Lung (tissue), 12 donors: ENCODE results near the gene LAMA3. TPM values are rescaled to one million over a fixed set of nuclear protein-coding genes. Genes with fewer than 3 reads are reported as not detected.

ENCODE experiments used
- ATAC-seq: fragments of 200-7000 bp; cut with Tn5 transposase; one replicate; pipeline ENCODE4 v1.9.1; 2020; ENCODE audit warnings: moderate number of reproducible peaks; ENCODE audit not compliant: insufficient read depth, low FRiP score
- DNase-seq, 3 donors: peaks; one replicate each; pipeline ENCODE4 v3.0.0-alpha.2; 2013 to 2017
- H3K27ac ChIP-seq, 2 donors: one replicate each; pipeline ENCODE4 v1.5.1; 2013; ENCODE audit warnings: mild to moderate bottlenecking in 2 of 2, moderate library complexity in 2 of 2, control low read depth in 1 of 2, inconsistent platforms in 1 of 2, low read depth in 1 of 2, low read length in 1 of 2
- H3K27me3 ChIP-seq, 3 donors: one replicate each; pipeline ENCODE4 v1.5.1; 2013; ENCODE audit warnings: low read length in 2 of 3; ENCODE audit not compliant: control insufficient read depth in 3 of 3, insufficient read depth in 3 of 3
- H3K36me3 ChIP-seq, 4 donors: one replicate each; pipeline ENCODE4 v1.5.1; 2013; ENCODE audit warnings: low read length in 4 of 4, mild to moderate bottlenecking in 1 of 4, moderate library complexity in 1 of 4; ENCODE audit not compliant: control insufficient read depth in 4 of 4, insufficient read depth in 4 of 4
- H3K4me1 ChIP-seq, 5 donors: one replicate each; pipeline ENCODE4 v1.5.1; 2013; ENCODE audit warnings: low read length in 5 of 5, mild to moderate bottlenecking in 2 of 5, moderate library complexity in 1 of 5; ENCODE audit not compliant: control insufficient read depth in 5 of 5, insufficient read depth in 5 of 5
- H3K4me3 ChIP-seq: one replicate; pipeline ENCODE4 v1.5.1; 2013; ENCODE audit warnings: mild to moderate bottlenecking, control low read depth, moderate library complexity
- H3K9ac ChIP-seq, 2 donors: one replicate each; pipeline ENCODE4 v1.5.1; 2013; ENCODE audit warnings: low read length in 2 of 2, control low read depth in 1 of 2; ENCODE audit not compliant: insufficient read depth in 1 of 2
- H3K9me3 ChIP-seq, 4 donors: one replicate each; pipeline ENCODE4 v1.5.1; 2013; ENCODE audit warnings: low read length in 3 of 4, mild to moderate bottlenecking in 1 of 4, moderate library complexity in 1 of 4; ENCODE audit not compliant: control insufficient read depth in 4 of 4, insufficient read depth in 3 of 4
- CTCF ChIP-seq: IDR thresholded peaks from 2 replicates; pipeline ENCODE4 v1.5.1; 2012; ENCODE audit warnings: mild to moderate bottlenecking; ENCODE audit errors: control extremely low read depth, extremely low read depth
- WGBS, 2 donors: extraction: QIAGEN DNeasy Blood & Tissue Kit; methylation state at CpG; one replicate each; pipeline ENCODE4 v1.1.7; 2013; 5-methylcytosine and 5-hydroxymethylcytosine counted together
- polyA plus RNA-seq, 2 donors: library from polyadenylated mRNA; stranded (reverse); fragments of 200-250 nt; gene quantifications; one replicate each; pipeline ENCODE4 v1.2.1, GENCODE V29; 2013
- total RNA-seq, 2 donors: library from RNA; depleted of rRNA in 1 of 2; stranded (reverse); fragments of >200 nt in 1 of 2; gene quantifications; one replicate each; pipeline ENCODE4 v1.2.1, GENCODE V29; 2014 to 2021
- donor health status: control.
- donor health status: control.
- donor health status: Bipolar disorder and iron deficiency.
- donor health status: healthy.
- donor health status: DM: yes; HTN: yes; CAD: no.

LAMA3 gene
- total and polyA plus RNA-seq, 4 donors, result 14.1 to 110 (median 51.9) TPM

GRCh38 chr18:23675896-23676295 is 13.4 kb upstream of the LAMA3 start:
- H3K36me3 ChIP-seq, result no peaks in the 10 kb centered on the region
- H3K4me3 ChIP-seq, result no peak overlapping the region
- peaks cover 0 to 2% (median 0%) of the 10 kb centered on the region in 3 donors for H3K27me3 ChIP-seq
- no peak for TF ChIP-seq CTCF
- H3K9ac ChIP-seq, result no peak overlapping the region
- ATAC-seq (no peak), DNase-seq (no peak)
- H3K9me3 ChIP-seq, result no peaks in the 10 kb centered on the region
- no peak overlapping the region for H3K27ac ChIP-seq
- 88 to 94% methylated on average over 3 of the region's 3 CpGs for whole genome bisulfite sequencing, 2 donors
- H3K4me1 ChIP-seq, result no peaks in the 10 kb centered on the region

- no peaks in the 10 kb centered on the region for H3K4me1 ChIP-seq
- 89 to 96% methylated on average over 2 of the region's 2 CpGs for WGBS, 2 donors
- TF ChIP-seq CTCF, result no peak
- H3K27me3 ChIP-seq, result peaks cover 0 to 16% (median 9%) of the 10 kb centered on the region in 3 donors
- no peak overlapping the region for H3K27ac ChIP-seq
- no peak overlapping the region for H3K9ac ChIP-seq
- no peaks in the 10 kb centered on the region for H3K36me3 ChIP-seq
- ATAC-seq (no peak), DNase-seq (no peak)
- no peak overlapping the region for H3K4me3 ChIP-seq
- H3K9me3 ChIP-seq, result no peaks in the 10 kb centered on the region
Observed at GRCh38 chr18:23682045-23682444, 7.2 kb upstream of the LAMA3 start.

- no peak for DNase-seq
- WGBS, 2 donors, result 90 to 93% methylated on average over 1 of the region's 1 CpG
- ATAC-seq, result no peak
- H3K4me3 ChIP-seq, result no peak overlapping the region
- H3K9ac ChIP-seq, result no peak overlapping the region
- no peaks in the 10 kb centered on the region for H3K36me3 ChIP-seq
- no peak overlapping the region for H3K27ac ChIP-seq
- TF ChIP-seq CTCF, result no peak
- no peaks in the 10 kb centered on the region for H3K4me1 ChIP-seq
- peaks cover 0 to 17% (median 9%) of the 10 kb centered on the region in 3 donors for H3K27me3 ChIP-seq
- H3K9me3 ChIP-seq, result no peaks in the 10 kb centered on the region
Observed at GRCh38 chr18:23682472-23682871, 6.8 kb upstream of the LAMA3 start.

GRCh38 chr18:23683155-23683554 is 6.1 kb upstream of the LAMA3 start:
- H3K36me3 ChIP-seq, result no peaks in the 10 kb centered on the region
- no peaks in the 10 kb centered on the region for H3K9me3 ChIP-seq
- no peaks in the 10 kb centered on the region for H3K4me1 ChIP-seq
- ATAC-seq (no peak), DNase-seq (no peak)
- peaks cover 0 to 19% (median 12%) of the 10 kb centered on the region in 3 donors for H3K27me3 ChIP-seq
- H3K27ac ChIP-seq, result no peak overlapping the region
- H3K4me3 ChIP-seq, result no peak overlapping the region
- WGBS, 2 donors, result 93 to 94% methylated on average over 3 of the region's 3 CpGs
- no peak for TF ChIP-seq CTCF
- no peak overlapping the region for H3K9ac ChIP-seq
